NCI-H146 (cell line): ENCODE measurements around the gene DCST2.

Experiments used
- DNase-seq: peaks from one replicate; lab custom pipeline; 2025; lab: John Stamatoyannopoulos, UW

Gene DCST2

DNA sequence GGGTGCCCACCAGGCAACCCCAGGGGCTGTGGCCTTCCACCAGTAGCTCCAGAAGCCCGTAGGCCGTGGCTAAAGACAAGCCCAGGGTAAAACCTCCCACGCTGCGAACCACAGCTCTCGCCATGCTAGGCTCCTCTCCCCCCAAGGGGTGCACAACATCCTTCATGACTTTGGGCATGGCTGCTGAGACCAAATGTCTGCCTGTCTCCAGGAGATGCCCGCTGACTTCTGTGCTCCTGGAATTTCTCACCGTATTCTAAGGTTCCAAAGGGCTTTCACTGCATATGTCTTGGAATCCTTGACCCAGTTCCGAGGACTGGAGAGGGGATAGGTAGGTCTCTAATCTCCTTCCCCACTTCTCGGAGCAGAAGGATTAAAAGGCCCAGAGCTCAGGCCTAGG, at the start of gene DCST2, which contains the start of gene DCST1:
DCST2 (minus strand) TSS at position 258 of the 400 bp plus-strand sequence; CDS start at position 178, 80 bp downstream.
DCST1 (plus strand) TSS at position 301 of the 400 bp plus-strand sequence. CDS start 213 bp downstream, outside the sequence.
- DNase-seq, result no peak

DNA sequence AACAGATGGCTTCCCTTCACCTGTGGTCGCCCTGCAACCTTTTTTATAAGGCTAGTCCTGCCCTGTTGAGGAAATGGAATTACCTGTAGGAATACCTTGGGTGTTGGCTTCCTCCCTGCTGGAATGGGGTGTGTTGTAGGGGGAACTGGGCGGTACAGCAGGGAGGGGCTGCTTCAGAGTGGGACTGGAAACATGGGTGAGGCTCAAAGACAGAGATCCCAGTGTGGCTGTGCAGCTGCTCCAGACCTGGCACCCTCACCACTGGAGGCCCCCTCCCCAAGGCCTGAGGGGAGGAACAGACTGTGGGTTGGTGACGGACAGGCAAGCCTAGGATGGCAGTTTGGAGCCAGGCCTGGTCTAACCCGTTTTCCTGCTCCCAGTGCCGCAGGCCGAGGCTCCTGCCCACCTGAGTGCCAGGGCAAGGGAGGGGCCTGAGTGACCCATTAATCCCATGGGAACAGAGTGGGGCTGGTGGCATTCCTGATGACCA, 49.5 kb upstream of the DCST2 start:
- no peak for DNase-seq

DNA sequence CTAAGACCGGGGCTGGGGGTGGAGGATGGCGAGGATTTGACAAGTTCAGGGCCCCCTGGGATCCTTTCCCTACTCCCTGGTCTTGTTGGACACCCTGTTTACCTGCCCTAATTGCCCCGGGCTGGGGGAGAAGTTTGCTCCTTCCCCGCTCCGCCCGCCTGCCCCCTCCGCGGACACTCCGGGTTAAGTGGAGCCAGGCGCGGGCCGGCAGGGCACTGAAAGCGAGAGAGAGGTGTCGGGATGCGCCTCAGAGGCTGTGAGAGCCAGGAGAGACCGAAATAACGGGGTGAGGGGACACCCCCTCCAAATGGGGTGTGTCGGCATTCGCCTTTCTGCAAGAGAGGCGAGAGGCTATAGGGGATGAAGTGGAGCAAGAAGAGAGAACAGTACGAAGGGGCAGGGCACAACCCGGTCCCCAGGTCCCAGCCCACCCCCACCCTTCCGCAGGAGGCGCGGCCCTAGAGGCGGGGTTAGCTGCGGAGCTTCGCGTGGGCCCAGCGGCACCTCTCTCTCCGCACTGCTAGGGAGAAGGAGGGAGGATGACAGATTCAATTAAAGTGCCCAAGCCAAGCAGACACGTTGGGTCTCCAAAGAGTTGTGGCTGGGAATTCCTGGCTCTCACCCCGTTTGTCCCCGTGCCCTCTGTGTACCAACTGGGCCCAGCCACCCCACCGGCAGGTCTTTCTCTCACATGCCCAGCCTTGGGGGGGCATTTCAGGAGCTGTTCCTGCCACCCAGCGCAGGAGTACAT, 48.9 kb upstream of the DCST2 start:
- peak; percentile 20 for DNase-seq

DNA sequence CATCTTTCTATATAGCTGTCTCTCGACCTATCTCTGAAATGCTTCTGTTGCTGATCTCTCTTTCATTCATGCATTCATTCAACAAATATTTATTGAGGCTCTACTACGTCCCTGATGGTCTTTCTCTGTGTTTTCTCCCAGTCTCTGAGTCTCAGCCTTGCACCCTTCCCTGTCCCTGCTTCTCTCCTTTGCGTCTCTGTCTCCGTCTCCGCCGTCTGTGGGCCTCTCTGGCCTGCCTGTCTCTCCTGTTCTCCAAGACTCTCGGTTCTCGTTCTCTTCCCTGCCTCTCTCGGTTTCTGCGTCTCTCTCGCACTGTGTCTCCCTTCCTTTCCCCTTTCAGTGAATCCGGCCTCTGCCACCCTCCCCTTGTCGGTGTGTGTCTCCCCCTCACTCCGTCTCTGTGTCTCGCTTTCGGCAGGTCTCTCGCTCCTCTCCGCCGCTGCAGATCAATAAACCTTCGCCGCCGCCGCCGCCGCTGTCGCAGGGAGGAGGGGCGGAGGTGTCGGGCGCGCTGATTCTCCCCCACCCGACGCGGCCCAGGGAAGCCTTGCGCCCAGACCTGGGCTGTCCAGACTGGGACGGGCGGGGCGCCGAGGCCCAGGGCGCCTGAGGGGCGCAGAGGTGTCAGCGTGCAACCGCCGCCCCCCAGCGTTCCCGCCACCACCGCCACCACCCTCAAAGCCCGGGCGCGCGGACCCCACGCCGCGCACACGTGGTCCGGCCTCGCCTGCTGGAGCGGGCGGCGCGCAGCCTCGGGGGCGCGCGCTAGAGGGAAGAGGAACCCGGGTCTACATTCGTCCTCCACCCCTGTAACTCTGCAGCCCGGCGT, 48.1 kb upstream of the DCST2 start:
- peak; percentile 34 for DNase-seq

DNA sequence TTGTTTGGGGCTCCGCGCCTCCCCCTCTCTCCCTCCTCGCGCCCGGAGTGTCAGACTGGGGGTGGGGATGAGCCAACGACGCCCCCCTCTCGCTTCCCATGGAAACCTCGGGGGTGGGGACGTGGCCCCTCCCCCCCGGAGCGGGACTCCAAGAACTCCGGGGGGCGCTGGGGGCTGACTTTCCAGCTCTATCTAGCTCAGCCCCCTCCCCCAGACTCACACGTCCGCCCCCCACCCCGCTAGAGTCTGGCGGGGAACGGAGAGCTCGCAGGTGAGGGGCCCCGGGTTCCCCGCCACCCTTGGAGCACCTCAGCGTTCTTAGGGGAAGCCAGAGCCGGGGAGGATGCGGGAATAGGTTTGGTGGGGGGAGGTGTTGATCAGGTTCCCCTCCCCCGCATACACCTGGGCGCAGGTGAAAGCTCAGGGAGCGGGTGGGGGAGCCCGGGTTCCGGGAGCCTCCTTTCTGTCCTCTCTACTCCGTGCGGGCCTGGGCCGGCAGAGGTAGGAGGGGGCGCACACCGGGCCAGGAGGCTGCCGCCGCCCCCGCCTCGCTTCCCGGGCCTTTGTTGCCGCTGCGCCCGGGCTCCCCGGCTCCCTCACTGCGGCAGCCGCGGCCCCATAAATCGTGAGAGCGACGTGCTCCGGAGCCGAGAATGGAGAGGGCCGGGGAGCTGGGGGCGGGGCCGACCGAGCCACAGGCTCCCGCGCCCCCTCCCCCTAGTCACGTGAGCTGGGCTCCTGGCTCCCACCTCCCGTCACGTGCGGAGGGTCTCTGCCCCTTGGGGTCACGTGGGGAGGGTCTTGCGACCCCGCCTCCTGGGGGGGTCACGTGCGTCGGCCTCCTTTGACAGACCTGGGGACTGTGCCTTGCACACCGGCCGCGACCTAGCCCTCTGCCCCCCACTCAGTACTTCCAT, 47.0 kb upstream of the DCST2 start:
- DNase-seq, result peak; percentile 72

DNA sequence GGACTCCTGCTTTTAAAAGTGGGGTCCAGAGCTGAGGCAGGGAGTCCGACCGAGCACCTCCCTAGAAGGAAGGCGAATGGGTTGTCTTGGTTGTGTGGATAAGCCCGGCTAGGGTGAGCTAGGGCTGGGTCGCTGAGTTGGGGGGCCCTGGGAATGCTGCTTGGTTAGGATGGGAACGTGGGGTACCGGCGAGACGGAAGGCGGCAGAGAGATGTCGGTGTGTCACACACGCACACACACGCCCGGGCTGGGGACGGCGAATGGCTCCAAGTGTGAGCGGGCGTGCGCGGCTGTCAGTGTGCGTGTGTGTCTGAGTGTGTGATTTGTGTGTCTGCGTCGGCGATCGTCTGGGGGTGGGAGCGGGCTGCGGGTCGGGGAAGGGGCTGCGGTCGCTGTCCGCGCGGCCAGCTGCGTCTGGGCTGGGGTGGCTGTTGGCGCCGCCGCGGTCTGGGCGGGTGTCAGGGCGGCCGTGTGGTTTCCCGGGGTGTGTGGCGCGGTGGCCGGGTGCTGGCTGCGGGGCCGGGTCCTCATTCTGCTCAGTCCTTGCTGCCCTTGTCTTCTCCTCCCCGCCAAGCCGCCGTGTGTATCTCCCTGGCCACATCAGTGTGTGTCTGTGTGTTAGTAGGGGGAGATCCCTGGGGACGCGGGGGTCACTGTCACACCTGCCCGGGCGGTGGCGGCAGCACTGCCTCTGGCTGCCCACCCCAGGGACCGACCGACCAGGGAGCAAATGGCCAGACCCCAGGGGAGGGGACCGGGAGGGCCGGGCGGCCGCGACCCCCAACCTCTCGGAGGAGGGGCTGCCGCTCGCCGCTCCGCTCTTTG, 46.1 kb upstream of the DCST2 start:
- DNase-seq, result no peak

DNA sequence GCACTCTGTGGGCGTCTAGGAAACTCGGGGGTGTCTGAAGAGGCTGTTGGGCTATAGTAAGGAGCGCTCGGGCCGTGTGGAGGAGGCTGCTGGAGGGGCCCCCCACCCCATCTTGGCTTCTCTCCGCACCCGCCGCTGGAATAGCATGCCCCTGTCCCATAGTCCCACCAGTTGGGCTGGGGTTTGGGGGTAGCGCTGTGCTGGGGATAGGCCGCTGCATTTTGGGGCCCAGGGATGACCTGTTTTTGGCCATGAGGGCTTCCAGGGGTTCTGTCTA, 45.6 kb upstream of the DCST2 start:
- no peak for DNase-seq

DNA sequence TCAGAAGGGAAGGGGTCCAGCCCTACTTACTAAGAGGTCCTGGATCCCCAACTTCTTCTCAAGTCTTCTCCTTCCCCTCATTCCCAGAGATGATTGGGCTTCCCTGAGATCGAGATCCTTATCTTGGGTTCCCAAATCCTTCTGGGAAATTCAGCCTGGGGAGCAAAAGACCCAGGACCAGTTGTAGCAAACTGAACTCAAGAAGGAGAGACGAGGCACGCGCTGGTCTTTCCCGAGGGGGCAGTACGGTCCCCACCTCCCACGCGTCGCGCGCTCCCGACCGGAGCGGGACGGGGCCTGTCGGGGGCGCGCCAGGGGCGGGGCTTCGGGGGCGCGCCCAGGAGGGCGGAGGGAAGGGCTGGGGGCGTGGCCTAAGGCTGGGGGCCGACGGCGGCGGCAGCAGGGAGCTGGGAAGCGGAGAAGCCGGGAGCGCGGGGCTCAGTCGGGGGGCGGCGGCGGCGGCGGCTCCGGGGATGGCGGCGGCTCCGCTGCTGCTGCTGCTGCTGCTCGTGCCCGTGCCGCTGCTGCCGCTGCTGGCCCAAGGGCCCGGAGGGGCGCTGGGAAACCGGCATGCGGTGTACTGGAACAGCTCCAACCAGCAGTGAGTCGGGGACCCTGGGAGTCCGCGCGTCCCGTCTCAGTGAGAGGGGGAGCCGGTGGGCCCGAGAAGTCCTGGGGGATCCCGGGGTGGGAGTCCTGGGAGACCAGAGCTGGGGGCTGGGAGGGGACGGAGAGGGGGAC, 45.1 kb upstream of the DCST2 start, which contains the start of gene EFNA3:
EFNA3 (plus strand) TSS at position 369 of the 741 bp plus-strand sequence; CDS start at position 474, 105 bp downstream.
- DNase-seq, result peak; percentile 49

DNA sequence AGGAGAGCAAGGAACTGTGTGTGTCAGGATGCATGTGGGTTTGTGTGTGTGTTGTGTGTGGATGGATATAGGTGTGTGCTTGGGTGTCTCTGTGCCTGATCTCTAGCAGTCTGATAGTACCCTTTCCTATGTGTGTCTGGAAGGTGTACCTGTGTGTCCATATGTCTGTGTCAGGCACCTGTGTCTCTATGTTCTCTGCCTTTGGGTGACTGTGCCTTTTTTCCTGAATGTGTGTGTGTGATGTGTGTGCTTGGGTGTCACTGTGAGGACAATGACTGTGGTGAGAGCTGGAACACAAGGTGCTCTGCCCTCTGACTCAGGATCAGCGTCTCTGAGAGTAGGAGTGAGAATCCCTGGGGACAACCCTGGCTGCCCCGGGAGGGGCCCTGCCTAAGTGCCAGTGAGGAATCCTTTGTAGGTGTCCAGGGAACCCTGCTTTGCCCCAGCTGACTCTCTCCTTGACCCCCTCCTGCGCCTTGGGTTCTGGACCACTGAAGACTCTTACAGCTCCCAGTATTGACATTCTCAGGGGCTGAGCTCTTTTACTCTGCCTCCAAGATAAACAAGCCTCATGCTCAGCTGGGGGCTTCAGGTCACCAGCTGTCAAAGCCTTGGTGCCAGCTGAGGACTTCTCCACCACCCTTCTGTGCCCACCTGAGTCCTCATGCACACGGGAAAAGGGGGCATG, 44.3 kb upstream of the DCST2 start:
- no peak for DNase-seq

DNA sequence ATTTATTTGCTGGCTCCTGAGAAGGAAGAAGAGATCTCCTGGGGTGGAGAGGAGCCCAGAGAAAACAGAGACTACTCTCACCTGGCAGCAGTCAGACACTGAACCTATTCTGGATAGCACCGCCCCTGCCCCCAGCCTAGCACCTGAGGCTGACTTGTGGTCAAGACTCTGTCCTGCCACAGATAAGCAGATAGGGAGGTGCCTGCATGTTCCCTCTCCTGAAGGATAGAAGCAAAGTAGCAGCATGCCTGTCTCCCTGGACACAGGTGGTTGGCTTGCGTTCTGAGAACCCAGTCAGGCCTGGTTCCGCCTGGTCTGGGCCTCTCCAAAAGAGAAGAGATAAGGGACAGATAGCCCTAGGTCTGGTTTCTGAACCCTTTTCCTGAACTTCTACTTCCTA, 43.8 kb upstream of the DCST2 start:
- no peak for DNase-seq

DNA sequence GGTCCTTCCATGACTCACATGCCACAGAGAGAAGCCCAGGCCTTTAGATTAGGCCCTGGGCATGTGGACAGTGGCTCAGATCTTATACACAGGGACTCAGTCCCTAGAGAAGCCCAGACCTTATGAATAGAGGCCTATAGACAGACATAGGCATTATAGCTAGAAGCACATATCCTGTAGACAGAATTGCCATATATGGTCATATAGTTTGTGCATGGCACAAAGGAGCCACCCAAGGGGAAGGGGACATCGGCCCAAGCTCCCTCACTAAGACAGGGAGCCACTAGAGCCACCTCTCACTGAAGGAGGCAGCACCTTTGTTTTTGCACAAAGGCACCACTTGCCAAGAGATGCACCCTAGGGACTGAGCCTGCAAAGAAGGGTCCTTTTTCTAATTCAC, 42.8 kb upstream of the DCST2 start:
- DNase-seq, result no peak

DNA sequence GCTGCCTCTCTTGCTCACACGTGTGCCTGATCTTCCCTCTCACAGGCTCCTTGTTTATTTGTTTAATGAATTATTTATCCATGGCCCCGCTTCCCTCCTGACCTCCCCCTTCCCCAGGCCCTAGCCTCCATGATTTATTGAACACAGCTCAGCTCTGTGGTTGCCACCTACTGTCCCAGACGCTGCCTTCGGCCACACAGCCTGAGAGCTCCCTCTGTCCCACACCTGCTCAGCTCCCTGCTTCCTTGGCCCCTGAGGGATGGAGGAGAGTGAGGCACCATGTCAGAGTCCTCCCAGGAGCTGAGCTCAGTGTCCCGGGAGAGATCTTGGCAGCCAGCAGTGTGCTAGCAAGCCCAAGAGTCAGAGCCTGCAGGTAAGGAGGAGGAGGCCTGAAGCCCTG, 42.0 kb upstream of the DCST2 start:
- DNase-seq, result no peak

DNA sequence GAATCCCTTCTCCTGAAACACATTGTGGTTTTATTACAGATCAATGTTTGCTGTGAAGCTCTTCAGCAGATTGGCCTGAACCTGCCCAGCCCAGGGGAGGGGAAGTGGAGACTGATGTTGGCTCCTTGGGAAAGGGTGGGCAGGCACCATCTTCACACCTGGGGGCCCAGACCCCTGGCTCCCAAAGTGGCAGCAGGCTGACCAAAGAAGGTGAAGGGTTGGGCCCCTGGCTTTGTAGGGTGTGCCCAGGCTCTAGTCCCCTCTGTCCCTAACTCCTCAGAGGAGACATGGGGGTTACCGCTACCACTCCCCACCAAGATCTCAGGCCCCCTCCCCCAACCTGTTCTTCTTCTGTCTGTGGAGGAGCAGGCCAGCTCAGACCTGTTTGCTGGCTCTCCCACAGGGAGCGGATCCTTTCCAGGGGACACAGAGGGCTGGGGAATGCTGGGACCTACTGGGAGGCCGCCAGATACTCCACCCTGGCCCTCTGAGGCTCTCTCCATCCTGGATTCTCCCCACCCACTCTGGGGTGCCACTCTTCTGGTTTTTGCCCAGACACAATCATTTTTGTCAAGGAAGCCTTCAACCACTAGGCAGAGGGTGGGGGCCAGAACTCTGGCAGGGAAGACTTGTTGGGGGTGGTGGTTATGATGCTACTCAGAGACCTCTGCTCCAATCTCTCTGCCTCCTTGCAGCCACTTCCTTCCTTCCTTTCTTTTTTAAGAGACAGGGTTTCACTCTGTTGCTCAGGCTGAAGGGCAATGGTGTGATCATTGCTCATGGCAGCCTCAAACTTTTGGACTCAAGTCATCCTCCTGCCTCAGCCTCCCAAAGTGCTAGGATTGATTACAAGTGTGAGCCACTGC, 40.0 kb upstream of the DCST2 start:
- no peak for DNase-seq

DNA sequence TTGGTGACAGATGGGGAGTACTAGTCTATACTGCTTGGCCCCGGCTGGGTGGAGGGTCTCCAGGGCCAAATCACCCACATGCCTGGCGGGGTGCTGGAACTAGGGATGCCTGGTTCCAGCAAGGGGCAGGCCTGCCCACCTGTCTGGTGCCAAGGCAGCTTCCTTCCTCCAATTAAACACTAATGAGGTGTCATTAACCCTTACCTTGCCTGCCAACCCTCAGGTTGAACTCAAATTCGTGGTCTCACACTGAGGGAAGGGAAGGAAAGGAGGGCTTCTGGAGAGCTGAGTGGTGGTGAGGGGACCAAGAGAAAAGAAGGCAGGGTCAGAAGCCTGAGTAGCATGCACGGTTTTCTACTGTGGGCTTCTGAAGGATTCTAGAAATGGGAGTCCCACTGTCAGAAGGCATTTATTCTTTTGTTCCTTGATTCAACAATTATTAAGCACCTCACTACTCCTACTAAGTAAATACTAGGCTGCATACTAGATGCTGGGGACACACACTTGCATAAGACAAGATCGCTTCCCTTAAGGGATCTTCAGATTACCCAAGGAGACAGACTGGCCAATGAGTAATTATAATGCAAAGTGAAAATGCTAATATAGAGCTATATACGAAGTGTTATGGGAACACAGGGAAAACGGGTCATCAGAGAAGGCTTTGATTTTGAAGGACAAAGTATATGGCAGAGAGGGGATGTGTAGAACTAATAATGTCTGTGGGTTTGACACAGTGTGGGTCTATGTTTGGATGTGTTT, 39.1 kb upstream of the DCST2 start:
- DNase-seq, result no peak

DNA sequence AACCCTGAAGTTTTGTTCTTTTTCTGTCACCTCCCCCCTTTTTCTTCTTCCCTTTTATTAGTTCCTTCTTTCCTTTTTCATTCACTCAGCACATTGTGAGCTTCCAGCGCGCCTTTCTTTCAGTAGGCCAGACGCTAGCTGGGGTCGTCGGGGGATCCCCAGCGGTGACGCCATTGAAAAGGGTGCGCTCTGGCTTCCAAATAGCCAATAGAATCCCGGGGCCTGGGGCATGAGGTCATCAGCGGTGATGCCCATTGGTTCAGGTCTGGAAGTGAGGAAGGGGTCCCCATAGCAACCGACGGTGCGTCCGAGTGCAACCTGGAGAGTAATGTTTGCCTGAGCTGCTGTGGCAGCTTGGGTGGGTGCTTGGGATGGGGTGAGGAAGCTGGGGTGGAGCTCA, 38.1 kb upstream of the DCST2 start:
- peak; percentile 58 for DNase-seq

DNA sequence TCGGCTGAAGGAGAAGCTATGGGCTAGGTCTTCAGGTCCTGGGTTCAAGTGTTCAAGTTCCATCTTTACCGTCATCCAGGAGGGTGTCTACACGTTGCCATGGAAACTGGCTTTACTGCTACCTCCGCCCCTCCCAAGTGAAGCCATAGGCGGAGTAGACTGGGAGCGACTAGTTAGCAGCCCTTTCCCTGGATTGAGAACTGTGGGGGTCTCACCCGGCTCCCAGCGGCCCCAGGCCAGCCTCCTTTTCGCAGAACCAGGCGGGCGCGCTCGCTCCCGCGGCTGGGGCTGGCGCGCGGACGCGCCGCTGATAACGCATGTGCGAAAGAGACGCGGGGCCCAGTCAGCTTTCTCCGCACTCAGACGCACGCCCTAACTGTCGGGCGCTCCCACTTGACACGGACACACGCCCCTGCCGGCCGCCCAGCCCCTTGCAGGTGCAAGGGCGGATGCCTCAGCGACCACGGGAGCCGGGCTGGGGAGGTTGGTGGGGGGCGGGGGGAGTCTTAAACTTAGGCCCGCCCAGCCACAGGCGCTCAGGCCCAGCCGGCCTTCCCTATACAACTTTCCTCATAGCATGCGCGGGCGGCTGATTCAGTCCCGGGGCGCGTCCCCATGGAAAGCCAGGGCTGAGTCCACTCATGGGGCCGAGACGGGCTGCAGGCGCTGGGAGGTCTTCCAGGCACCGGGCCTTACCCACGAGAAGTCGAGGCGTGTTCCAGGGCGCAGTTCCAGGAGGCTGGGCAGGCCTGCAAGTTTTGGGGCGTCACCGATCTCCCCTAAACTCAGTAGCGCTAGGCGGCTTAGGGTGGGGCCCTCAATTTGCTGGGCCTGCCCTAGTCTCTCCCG, 37.4 kb upstream of the DCST2 start:
- peak; percentile 86 for DNase-seq

DNA sequence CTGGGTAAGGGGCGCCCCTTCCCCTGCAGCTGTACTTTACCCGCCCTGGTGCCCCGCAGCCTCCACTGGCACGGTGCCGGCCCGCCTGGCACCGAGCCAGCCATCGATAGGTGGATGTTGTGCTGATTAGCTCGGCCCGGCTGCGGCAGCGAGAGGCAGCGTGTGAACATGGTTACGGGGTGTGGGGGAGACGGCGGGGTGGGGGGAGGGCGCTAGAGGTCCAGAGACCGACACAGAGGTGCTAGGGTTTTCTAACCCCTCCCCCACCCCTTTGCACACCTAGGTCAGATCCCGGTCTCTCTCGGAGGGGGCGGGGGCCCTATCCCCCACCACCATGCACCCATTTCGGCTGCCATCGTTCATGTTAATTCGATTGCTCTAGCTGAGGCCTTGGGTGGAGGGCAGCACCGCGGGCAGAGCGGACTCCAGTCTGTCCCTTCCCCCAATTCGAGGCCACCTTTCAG, 36.6 kb upstream of the DCST2 start:
- peak; percentile 76 for DNase-seq
